H9 (cell line): ENCODE measurements around the gene TPBGL. TPM values are rescaled to one million over a fixed set of nuclear protein-coding genes. Genes with fewer than 3 reads are reported as not detected.

Source experiments
- DNase-seq: peaks from one replicate; pipeline ENCODE4 v3.0.0-alpha.2; 2017
- H2AFZ ChIP-seq: one replicate; pipeline ENCODE4 v1.6.1; 2013; ENCODE audit warnings: mild to moderate bottlenecking, low read length, control low read depth, moderate library complexity
- H2AK5ac ChIP-seq: 2 replicates; pipeline ENCODE4 v1.6.1; 2013; ENCODE audit warnings: low read length, control low read depth, mixed read lengths; ENCODE audit not compliant: insufficient read length
- H2BK120ac ChIP-seq: one replicate; pipeline ENCODE4 v1.6.1; 2013; ENCODE audit warnings: low read depth, mild to moderate bottlenecking, low read length, control low read depth, inconsistent platforms; ENCODE audit not compliant: poor library complexity, severe bottlenecking
- H2BK12ac ChIP-seq: 2 replicates; pipeline ENCODE4 v1.6.1; 2013; ENCODE audit warnings: low read length, control low read depth, mixed read lengths, low read depth; ENCODE audit not compliant: insufficient read length
- H2BK15ac ChIP-seq: 2 replicates; pipeline ENCODE4 v1.6.1; 2013; ENCODE audit warnings: low read depth, low read length, control low read depth
- H2BK20ac ChIP-seq: one replicate; pipeline ENCODE4 v1.6.1; 2013; ENCODE audit warnings: low read depth, mild to moderate bottlenecking, low read length, control low read depth, inconsistent platforms; ENCODE audit not compliant: poor library complexity, severe bottlenecking
- H2BK5ac ChIP-seq: 2 replicates; pipeline ENCODE4 v1.6.1; 2013; ENCODE audit warnings: low read length, control low read depth, mixed read lengths; ENCODE audit not compliant: insufficient read length
- H3K14ac ChIP-seq: 2 replicates; pipeline ENCODE4 v1.6.1; 2013; ENCODE audit warnings: low read length, control low read depth; ENCODE audit not compliant: insufficient read depth
- H3K18ac ChIP-seq: 2 replicates; pipeline ENCODE4 v1.6.1; 2013; ENCODE audit warnings: low read depth, mild to moderate bottlenecking, mixed read lengths, low read length, control low read depth; ENCODE audit not compliant: insufficient read length
- H3K23ac ChIP-seq: 2 replicates; pipeline ENCODE4 v1.6.1; 2013; ENCODE audit warnings: low read length, control low read depth, mixed read lengths, low read depth; ENCODE audit not compliant: insufficient read length
- H3K23me2 ChIP-seq: 2 replicates; pipeline ENCODE4 v1.6.1; 2013; ENCODE audit warnings: low read depth, mild to moderate bottlenecking, mixed read lengths, low read length, control low read depth; ENCODE audit not compliant: insufficient read length, poor library complexity, severe bottlenecking
- H3K27ac ChIP-seq: 2 replicates; pipeline ENCODE4 v1.5.1; 2013; ENCODE audit warnings: low read length, control low read depth, mixed read lengths, low read depth; ENCODE audit not compliant: insufficient read length
- H3K27me3 ChIP-seq: 2 replicates; pipeline ENCODE4 v1.6.1; 2013; ENCODE audit warnings: low read length, control low read depth, inconsistent platforms; ENCODE audit not compliant: insufficient read depth
- H3K4ac ChIP-seq: 2 replicates; pipeline ENCODE4 v1.6.1; 2013; ENCODE audit warnings: low read depth, mild to moderate bottlenecking, control low read depth, inconsistent platforms, low read length, moderate library complexity
- H3K4me1 ChIP-seq: 2 replicates; pipeline ENCODE4 v1.6.1; 2013; ENCODE audit warnings: low read length, control low read depth, inconsistent platforms; ENCODE audit not compliant: insufficient read depth
- H3K4me2 ChIP-seq: 2 replicates; pipeline ENCODE4 v1.6.1; 2013; ENCODE audit warnings: low read length, control low read depth, mixed read lengths; ENCODE audit not compliant: insufficient read length, insufficient read depth
- H3K56ac ChIP-seq: 2 replicates; pipeline ENCODE4 v1.6.1; 2013; ENCODE audit warnings: low read depth, mild to moderate bottlenecking, mixed read lengths, low read length, control low read depth; ENCODE audit not compliant: insufficient read length
- H3K79me1 ChIP-seq: 2 replicates; pipeline ENCODE4 v1.6.1; 2013; ENCODE audit warnings: low read depth, mild to moderate bottlenecking, moderate library complexity, low read length, control low read depth, inconsistent platforms; ENCODE audit not compliant: insufficient read depth, poor library complexity, severe bottlenecking
- H3K79me2 ChIP-seq: 2 replicates; pipeline ENCODE4 v1.6.1; 2013; ENCODE audit warnings: low read length, control low read depth, inconsistent platforms; ENCODE audit not compliant: insufficient read depth
- H3K9ac ChIP-seq: 2 replicates; pipeline ENCODE4 v1.6.1; 2013; ENCODE audit warnings: low read length, control low read depth, mixed read lengths; ENCODE audit not compliant: insufficient read length; ENCODE audit errors: extremely low read depth
- H3K9me3 ChIP-seq: one replicate; pipeline ENCODE4 v1.6.1; 2013; ENCODE audit warnings: low read depth, low read length, inconsistent platforms; ENCODE audit not compliant: control insufficient read depth
- H3T11ph ChIP-seq: one replicate; pipeline ENCODE4 v1.6.1; 2013; ENCODE audit warnings: mild to moderate bottlenecking, low read length, control low read depth, inconsistent platforms
- H4K20me1 ChIP-seq: one replicate; pipeline ENCODE4 v1.6.1; 2013; ENCODE audit not compliant: control insufficient read depth, insufficient read length, insufficient read depth
- H4K5ac ChIP-seq: 2 replicates; pipeline ENCODE4 v1.6.1; 2013; ENCODE audit warnings: low read depth, mild to moderate bottlenecking, mixed read lengths, low read length, control low read depth; ENCODE audit not compliant: insufficient read length
- H4K8ac ChIP-seq: replicated peaks from 2 replicates; pipeline ENCODE4 v1.6.1; 2013; ENCODE audit warnings: low read length, control low read depth, mixed read lengths, low read depth; ENCODE audit not compliant: insufficient read length
- H4K91ac ChIP-seq: 2 replicates; pipeline ENCODE4 v1.6.1; 2013; ENCODE audit warnings: low read depth, mild to moderate bottlenecking, moderate library complexity, mixed read lengths, low read length, control low read depth; ENCODE audit not compliant: insufficient read length
- H3K27ac Mint-ChIP-seq, 3 experiments: 2 replicates in 2 of 3; 3 replicates in 1 of 3; pipeline ENCODE4 v1.8.0; 2020 to 2021; ENCODE audit warnings: mixed read lengths in 3 of 3, mild to moderate bottlenecking in 1 of 3, moderate library complexity in 1 of 3
- H3K27me3 Mint-ChIP-seq: 2 replicates; pipeline ENCODE4 v1.8.0; 2021; ENCODE audit warnings: low read depth, mild to moderate bottlenecking, moderate library complexity, mixed read lengths
- H3K36me3 Mint-ChIP-seq, 3 experiments: 2 replicates in 2 of 3; 3 replicates in 1 of 3; pipeline ENCODE4 v1.8.0; 2020 to 2021; ENCODE audit warnings: low read depth in 3 of 3, mixed read lengths in 3 of 3; ENCODE audit not compliant: insufficient read depth in 1 of 3
- H3K4me1 Mint-ChIP-seq, 2 experiments: 2 replicates each; pipeline ENCODE4 v1.8.0; 2020; ENCODE audit warnings: mixed read lengths in 2 of 2
- H3K4me3 Mint-ChIP-seq, 2 experiments: 2 replicates in 1 of 2; 3 replicates in 1 of 2; pipeline ENCODE4 v1.8.0; 2020 to 2021; ENCODE audit warnings: mild to moderate bottlenecking in 2 of 2, mixed read lengths in 2 of 2, moderate library complexity in 1 of 2
- H3K9me3 Mint-ChIP-seq, 2 experiments: 2 replicates in 1 of 2; 3 replicates in 1 of 2; pipeline ENCODE4 v1.8.0; 2020; ENCODE audit warnings: mild to moderate bottlenecking in 2 of 2, mixed read lengths in 2 of 2, moderate library complexity in 1 of 2
- CTCF ChIP-seq: fragments of 200-600 bp; sonication (generic); conservative IDR thresholded peaks from 3 replicates; pipeline ENCODE4 v1.8.0; 2021; ENCODE audit warnings: antibody characterized with exemption, mild to moderate bottlenecking
- WGBS: extraction: QIAGEN DNeasy Blood & Tissue Kit; methylation state at CpG from one replicate; pipeline ENCODE4 v1.1.7; 2013; ENCODE audit warnings: missing lambda C conversion rate, low lambda C conversion rate, mixed read lengths; ENCODE audit not compliant: insufficient read length; ENCODE audit errors: extremely low coverage; 5-methylcytosine and 5-hydroxymethylcytosine counted together
- total RNA-seq: library from RNA; stranded (reverse); gene quantifications from 2 replicates; pipeline ENCODE4 v1.2.1, GENCODE V29; 2021

Gene TPBGL
- total RNA-seq, 1 experiment from 2014 or later: 0.61 TPM

GRCh38 chr11:75249704-75250103 is 9.1 kb downstream of the TPBGL start:
- H3K27me3 Mint-ChIP-seq: peaks cover 21% of the 10 kb centered on the region

More at GRCh38 chr11:75249704-75250103, 9.1 kb downstream of the TPBGL start:
- no peak overlapping the region; the same call in 1 of the 2 replicates for H3K14ac ChIP-seq
- H2BK20ac ChIP-seq: no peak overlapping the region
- no peaks in the 10 kb centered on the region for H3K9me3 ChIP-seq
- H3K4me1 ChIP-seq: no peaks in the 10 kb centered on the region; the same call in 1 of the 2 replicates
- H3K18ac ChIP-seq: no peak overlapping the region
- H2BK5ac ChIP-seq: no peak overlapping the region
- peak overlapping the region; percentile 99 for H2BK15ac ChIP-seq
- TF ChIP-seq CTCF: no peak
- H3K36me3 Mint-ChIP-seq: peaks cover 0 to 2% (median 0%) of the 10 kb centered on the region in 3 experiments; a peak in 1 of 7 replicates
- H2AK5ac ChIP-seq: no peak overlapping the region
- peaks cover 13 to 15% of the 10 kb centered on the region in 2 experiments for H3K9me3 Mint-ChIP-seq
- no peak overlapping the region for H4K8ac ChIP-seq
- H4K91ac ChIP-seq: no peak overlapping the region
- no peak overlapping the region for H3T11ph ChIP-seq
- WGBS: no CpG with 5 or more reads among the region's 3 CpGs
- no peak overlapping the region for H3K4me2 ChIP-seq
- no peak overlapping the region for H4K5ac ChIP-seq
- H3K79me2 ChIP-seq: no peaks in the 10 kb centered on the region
- H3K27ac ChIP-seq: no peak overlapping the region
- peak; percentile 20 for DNase-seq
- H3K9ac ChIP-seq: no peak overlapping the region
- no peak overlapping the region for H3K4ac ChIP-seq
- no peak overlapping the region for H2BK12ac ChIP-seq
- no peaks in the 10 kb centered on the region for H4K20me1 ChIP-seq
- H2BK120ac ChIP-seq: no peak overlapping the region
- H3K23me2 ChIP-seq: no peaks in the 10 kb centered on the region
- H3K27ac Mint-ChIP-seq: peak overlapping the region in 1 of 3 experiments; percentile 91; a peak in 1 of 7 replicates
- no peak overlapping the region for H3K4me3 Mint-ChIP-seq
- 0 out of 4 replicates have a peak, but pooled peaks cover 0 to 2% of the 10 kb centered on the region in 2 experiments for H3K4me1 Mint-ChIP-seq
- no peak overlapping the region for H3K23ac ChIP-seq
- H2AFZ ChIP-seq: no peak overlapping the region
- no peaks in the 10 kb centered on the region for H3K27me3 ChIP-seq
- no peaks in the 10 kb centered on the region for H3K79me1 ChIP-seq
- H3K56ac ChIP-seq: no peak overlapping the region
